ENCODE measurements around the gene C6orf141.

C6orf141 gene

GRCh38 chr6:49550492-49551077 lies at the start of gene C6orf141:
TSS of gene C6orf141 (plus strand) at chr6:49550668. CDS start at chr6:49550793, 125 bp downstream.
- no peak for DNase-seq

GRCh38 chr6:49504666-49505065 lies 45.8 kb upstream of the C6orf141 start:
- DNase-seq: no peak

GRCh38 chr6:49506569-49507111 lies 43.8 kb upstream of the C6orf141 start:
- no peak for DNase-seq

- no peak for DNase-seq
These were observed 41.1 kb upstream of the C6orf141 start for GRCh38 chr6:49509342-49509741.

GRCh38 chr6:49513153-49513989 lies 37.1 kb upstream of the C6orf141 start:
- no peak for DNase-seq

GRCh38 chr6:49514571-49515484 lies 35.6 kb upstream of the C6orf141 start:
- no peak for DNase-seq

- no peak for DNase-seq
These were observed 34.9 kb upstream of the C6orf141 start for GRCh38 chr6:49515485-49516146.

- no peak for DNase-seq
These were observed 34.3 kb upstream of the C6orf141 start for GRCh38 chr6:49516147-49516505.

GRCh38 chr6:49517919-49518318 lies 32.5 kb upstream of the C6orf141 start:
- DNase-seq: no peak

- DNase-seq: no peak
These were observed 30.8 kb upstream of the C6orf141 start for GRCh38 chr6:49519660-49520059.

- DNase-seq: no peak
These were observed 27.5 kb upstream of the C6orf141 start for GRCh38 chr6:49522710-49523593.

GRCh38 chr6:49523901-49524300 lies 26.6 kb upstream of the C6orf141 start:
- DNase-seq: no peak

GRCh38 chr6:49524541-49524940 lies 25.9 kb upstream of the C6orf141 start:
- DNase-seq: no peak

- no peak for DNase-seq
These were observed 23.9 kb upstream of the C6orf141 start for GRCh38 chr6:49526598-49526997.

- no peak for DNase-seq
These were observed 23.1 kb upstream of the C6orf141 start for GRCh38 chr6:49527320-49527719.

- DNase-seq: no peak
These were observed 21.9 kb upstream of the C6orf141 start for GRCh38 chr6:49528571-49528970.

GRCh38 chr6:49530141-49530776 lies 20.2 kb upstream of the C6orf141 start:
- no peak for DNase-seq

- no peak for DNase-seq
These were observed 18.5 kb upstream of the C6orf141 start for GRCh38 chr6:49531774-49532569.

GRCh38 chr6:49535795-49536194 lies 14.7 kb upstream of the C6orf141 start:
- DNase-seq: no peak

GRCh38 chr6:49539102-49539501 lies 11.4 kb upstream of the C6orf141 start:
- DNase-seq: no peak
